Esophagus squamous epithelium (tissue), 5 donors: ENCODE data around the gene CNTN1. TPM values are rescaled to one million over a fixed set of nuclear protein-coding genes. Genes with fewer than 3 reads are reported as not detected.
"Not testable (repeated sequence)": the region's sequence is repeated elsewhere in the genome, so short reads cannot be mapped to it uniquely, and the experiment has no call there.

Experiments
- DNase-seq: peaks from one replicate; lab custom pipeline; 2025; lab: John Stamatoyannopoulos, UW
- H3K27ac ChIP-seq, 4 donors: fragments of 200-600 bp; sonication (generic); one replicate each; pipeline ENCODE4 v1.5.1; 2016 to 2019; ENCODE audit warnings: mild to moderate bottlenecking in 1 of 4
- H3K27me3 ChIP-seq, 4 donors: fragments of 200-600 bp; sonication (generic); 1 replicate in 3 of 4; 2 replicates in 1 of 4; pipeline versions ENCODE4 v1.5.1 to v1.6.0; 2017 to 2021; ENCODE audit warnings: antibody characterized with exemption in 1 of 4
- H3K36me3 ChIP-seq, 3 donors: fragments of 200-600 bp; sonication (generic); one replicate each; pipeline ENCODE4 v1.5.1; 2016 to 2019
- H3K4me1 ChIP-seq, 3 donors: fragments of 200-600 bp; sonication (generic); one replicate each; pipeline ENCODE4 v1.5.1; 2017 to 2019
- H3K4me3 ChIP-seq, 4 donors: fragments of 200-600 bp; sonication (generic); 1 replicate in 3 of 4; 2 replicates in 1 of 4; pipeline ENCODE4 v1.5.1; 2016 to 2019; ENCODE audit warnings: mild to moderate bottlenecking in 2 of 4, moderate library complexity in 1 of 4
- H3K9me3 ChIP-seq, 3 donors: fragments of 200-600 bp; sonication (generic); one replicate each; pipeline ENCODE4 v1.5.1; 2016 to 2019
- CTCF ChIP-seq, 6 experiments: fragments of 450-650 bp in 4 of 6; fragments of 200-600 bp in 2 of 6; sonication (generic) in 2 of 6; IDR thresholded peaks; one replicate each; pipeline ENCODE4 v1.5.1; 2016 to 2019; ENCODE audit warnings: antibody characterized with exemption in 6 of 6, mild to moderate bottlenecking in 4 of 6, moderate library complexity in 4 of 6
- POLR2A ChIP-seq, 4 donors: fragments of 450-650 bp; IDR thresholded peaks; one replicate each; pipeline ENCODE4 v1.6.1; 2017; ENCODE audit warnings: antibody characterized with exemption in 4 of 4, mild to moderate bottlenecking in 4 of 4, moderate library complexity in 3 of 4
- WGBS, 2 donors: methylation state at CpG; one replicate each; pipeline ENCODE4 v1.1.5; 2018; 5-methylcytosine and 5-hydroxymethylcytosine counted together
- intact Hi-C: fragments of 100-400 bp; cut with DNase I; formaldehyde crosslinking; loops from one replicate; pipeline ENCODE4 v1.15.0; 2022
- total RNA-seq, 4 donors: library from RNA; depleted of rRNA; stranded (reverse); fragments of >200 nt; gene quantifications; one replicate each; pipeline ENCODE4 v1.1.0, GENCODE V29; 2016
- donor health status: DM: yes; HTN: yes; CAD: no.

CNTN1 gene
- total RNA-seq, 4 donors from 2014 or later = 0.83 to 15.7 (median 5.8) TPM

GRCh38 chr12:41076114-41076513 lies 383.9 kb downstream of the CNTN1 start:
- intact Hi-C loops = no loop called here
- H3K4me1 ChIP-seq = peaks cover 0 to 9% (median 0%) of the 10 kb centered on the region in 3 donors
- H3K27me3 ChIP-seq = no peaks in the 10 kb centered on the region
- H3K4me3 ChIP-seq = no peak overlapping the region
- no peak overlapping the region for H3K27ac ChIP-seq
- H3K36me3 ChIP-seq = no peaks in the 10 kb centered on the region
- 31 to 56% methylated on average over 7 of the region's 7 CpGs for WGBS, 2 donors
- TF ChIP-seq POLR2A (IDR thresholded peaks at IDR 0.05) = no peak
- TF ChIP-seq CTCF (IDR thresholded peaks at IDR 0.05) = no peak
- DNase-seq = no peak
- peaks cover 0 to 21% (median 7%) of the 10 kb centered on the region in 3 donors for H3K9me3 ChIP-seq

- DNase-seq, H3K4me3 ChIP-seq, intact Hi-C loops, H3K27ac ChIP-seq, H3K4me1 ChIP-seq, H3K27me3 ChIP-seq, H3K36me3 ChIP-seq: not testable (repeated sequence)
- WGBS, 2 donors = 0% methylated on average over 1 of the region's 1 CpG
- H3K9me3 ChIP-seq = peaks cover 0 to 21% (median 7%) of the 10 kb centered on the region in 3 donors
Observed at GRCh38 chr12:41081241-41081640, 389.0 kb downstream of the CNTN1 start.

- Histone ChIP-seq H3K4me1 (no peaks in the 10 kb centered on the region), H3K9me3 (no peaks in the 10 kb centered on the region), H3K27ac (no peak overlapping the region), H3K27me3 (no peaks in the 10 kb centered on the region), H3K36me3 (no peaks in the 10 kb centered on the region), H3K4me3 (no peak overlapping the region)
- intact Hi-C loops = no loop called here
- WGBS, 2 donors = 76 to 82% methylated on average over 2 of the region's 2 CpGs
- TF ChIP-seq POLR2A (IDR thresholded peaks at IDR 0.05) = no peak
- no peak for TF ChIP-seq CTCF (IDR thresholded peaks at IDR 0.05)
- no peak for DNase-seq
Observed at GRCh38 chr12:41089438-41089837, 397.2 kb downstream of the CNTN1 start.

- no peak overlapping the region for H3K4me3 ChIP-seq
- H3K4me1 ChIP-seq = no peaks in the 10 kb centered on the region
- no peak for TF ChIP-seq POLR2A (IDR thresholded peaks at IDR 0.05)
- TF ChIP-seq CTCF (IDR thresholded peaks at IDR 0.05) = no peak
- intact Hi-C loops = no loop called here
- H3K36me3 ChIP-seq = no peaks in the 10 kb centered on the region
- no peaks in the 10 kb centered on the region for H3K9me3 ChIP-seq
- H3K27ac ChIP-seq = no peak overlapping the region
- no peaks in the 10 kb centered on the region for H3K27me3 ChIP-seq
- no peak for DNase-seq
- 53 to 67% methylated on average over 1 of the region's 1 CpG for WGBS, 2 donors
Observed at GRCh38 chr12:41092115-41092514, 399.9 kb downstream of the CNTN1 start.

- Histone ChIP-seq H3K4me3 (no peak overlapping the region), H3K4me1 (no peaks in the 10 kb centered on the region), H3K9me3 (no peaks in the 10 kb centered on the region), H3K36me3 (no peaks in the 10 kb centered on the region), H3K27ac (no peak overlapping the region), H3K27me3 (no peaks in the 10 kb centered on the region)
- no peak for DNase-seq
- 83 to 100% methylated on average over 1 of the region's 1 CpG for WGBS, 2 donors
- TF ChIP-seq CTCF (IDR thresholded peaks at IDR 0.05) (no peak), POLR2A (IDR thresholded peaks at IDR 0.05) (no peak)
- intact Hi-C loops = no loop called here
Observed at GRCh38 chr12:41096797-41097196, 404.6 kb downstream of the CNTN1 start.

- intact Hi-C loops = no loop called here
- no peak overlapping the region for H3K27ac ChIP-seq
- DNase-seq = no peak
- peaks cover 0 to 19% (median 0%) of the 10 kb centered on the region in 3 donors for H3K4me1 ChIP-seq
- H3K4me3 ChIP-seq = no peak overlapping the region
- H3K36me3 ChIP-seq = no peaks in the 10 kb centered on the region
- TF ChIP-seq CTCF (IDR thresholded peaks at IDR 0.05) (no peak), POLR2A (IDR thresholded peaks at IDR 0.05) (no peak)
- no peaks in the 10 kb centered on the region for H3K27me3 ChIP-seq
- 46 to 88% methylated on average over 1 of the region's 1 CpG for WGBS, 2 donors
- no peaks in the 10 kb centered on the region for H3K9me3 ChIP-seq
Observed at GRCh38 chr12:41100572-41100971, 408.3 kb downstream of the CNTN1 start.
